HepG2 (cell line): ENCODE results near the gene TPRG1L. TPM values are rescaled to one million over a fixed set of nuclear protein-coding genes. Genes with fewer than 3 reads are reported as not detected.

Experiments used
- FOXA1 ChIP-seq, 2 experiments: fragments of 450-650 bp in 1 of 2; sonication (generic) in 1 of 2; formaldehyde crosslinking in 1 of 2; IDR thresholded peaks; 2 replicates each; pipeline versions ENCODE4 v1.4.0 to v1.6.1; 2016 to 2020; ENCODE audit warnings: missing genetic modification reagents in 1 of 2
- HNF4G ChIP-seq, 2 experiments: sonication (generic) in 1 of 2; formaldehyde crosslinking in 1 of 2; IDR thresholded peaks; 2 replicates each; pipeline versions ENCODE4 v1.4.0 to v1.6.1; 2011 to 2020; ENCODE audit warnings: borderline replicate concordance in 2 of 2, low read depth in 2 of 2, mild to moderate bottlenecking in 2 of 2, low read length in 1 of 2, missing genetic modification reagents in 1 of 2, moderate library complexity in 1 of 2
- HNRNPK ChIP-seq: fragments of 200-400 bp; formaldehyde crosslinking; IDR thresholded peaks from 2 replicates; pipeline ENCODE4 v1.6.1; 2018; ENCODE audit warnings: low read length, low read depth, moderate library complexity, mild to moderate bottlenecking; ENCODE audit not compliant: poor library complexity, severe bottlenecking
- HOXA3 ChIP-seq: sonication (generic); formaldehyde crosslinking; IDR thresholded peaks from 2 replicates; pipeline ENCODE4 v1.5.0; 2020; ENCODE audit warnings: missing genetic modification reagents
- MAF1 ChIP-seq: sonication (generic); formaldehyde crosslinking; IDR thresholded peaks from 2 replicates; pipeline ENCODE4 v1.5.0; 2020; ENCODE audit warnings: missing genetic modification reagents, borderline replicate concordance
- MXD3 ChIP-seq: IDR thresholded peaks from 2 replicates; pipeline ENCODE4 v1.6.1; 2016; ENCODE audit warnings: mild to moderate bottlenecking, missing biosample characterization, missing genetic modification reagents
- NR1H2 ChIP-seq: sonication (generic); formaldehyde crosslinking; IDR thresholded peaks from 2 replicates; pipeline ENCODE4 v1.8.1; 2022; ENCODE audit warnings: low read depth, missing genetic modification reagents, borderline replicate concordance
- PATZ1 ChIP-seq: sonication (generic); formaldehyde crosslinking; IDR thresholded peaks from 2 replicates; pipeline ENCODE4 v1.4.0; 2020; ENCODE audit warnings: missing genetic modification reagents
- POLR2G ChIP-seq: fragments of 200-400 bp; formaldehyde crosslinking; IDR thresholded peaks from 2 replicates; pipeline ENCODE4 v1.6.1; 2018; ENCODE audit warnings: mild to moderate bottlenecking, low read depth, low read length, moderate library complexity
- PRDM15 ChIP-seq: sonication (generic); formaldehyde crosslinking; IDR thresholded peaks from 2 replicates; pipeline ENCODE4 v1.4.0; 2020; ENCODE audit warnings: missing genetic modification reagents
- RFX3 ChIP-seq: IDR thresholded peaks from 2 replicates; pipeline ENCODE4 v1.6.1; 2016; ENCODE audit warnings: missing biosample characterization, missing genetic modification reagents
- SRSF9 ChIP-seq: fragments of 200-400 bp; formaldehyde crosslinking; IDR thresholded peaks from 2 replicates; pipeline ENCODE4 v1.6.1; 2018; ENCODE audit warnings: borderline replicate concordance, mild to moderate bottlenecking, low read depth, low read length; ENCODE audit not compliant: insufficient read depth, poor library complexity, severe bottlenecking
- THRA ChIP-seq: sonication (generic); formaldehyde crosslinking; IDR thresholded peaks from 2 replicates; pipeline ENCODE4 v1.4.0; 2020; ENCODE audit warnings: missing genetic modification reagents, borderline replicate concordance
- ZNF251 ChIP-seq: sonication (generic); formaldehyde crosslinking; IDR thresholded peaks from 2 replicates; pipeline ENCODE4 v1.9.0; 2021; ENCODE audit warnings: mild to moderate bottlenecking, missing genetic modification reagents
- ZNF263 ChIP-seq: sonication (generic); formaldehyde crosslinking; IDR thresholded peaks from 2 replicates; pipeline ENCODE4 v1.4.0; 2020; ENCODE audit warnings: missing genetic modification reagents
- ZNF275 ChIP-seq: sonication (generic); formaldehyde crosslinking; IDR thresholded peaks from 2 replicates; pipeline ENCODE4 v1.8.0; 2022; ENCODE audit warnings: missing genetic modification reagents, mild to moderate bottlenecking, inconsistent platforms, borderline replicate concordance
- ZNF576 ChIP-seq: sonication (generic); formaldehyde crosslinking; IDR thresholded peaks from 2 replicates; pipeline ENCODE4 v1.4.0; 2020; ENCODE audit warnings: mild to moderate bottlenecking, missing genetic modification reagents
- ZNF674 ChIP-seq: sonication (generic); formaldehyde crosslinking; IDR thresholded peaks from 2 replicates; pipeline ENCODE4 v1.5.0; 2020; ENCODE audit warnings: low read depth, mild to moderate bottlenecking, missing genetic modification reagents
- polyA plus RNA-seq, 8 experiments: library from polyadenylated mRNA; depleted of rRNA in 3 of 8; stranded (reverse) in 7 of 8; unstranded in 1 of 8; fragments of >200 nt; fragmentation: Illumina TruSeq in 4 of 8; extraction: Trizol in 4 of 8; gene quantifications; 2 replicates each; pipeline versions ENCODE4 v1.2.1 to v1.2.3, GENCODE V29; 2011 to 2016; ENCODE audit warnings: low read depth in 4 of 8, missing spikeins in 1 of 8, mixed read lengths in 1 of 8; ENCODE audit not compliant: insufficient read depth in 1 of 8
- total RNA-seq, 5 experiments: library from RNA; depleted of rRNA; stranded (reverse); fragments of >200 nt; fragmentation: Illumina TruSeq; extraction: Trizol; gene quantifications; 2 replicates each; pipeline ENCODE4 v1.2.3, GENCODE V29; 2016; ENCODE audit warnings: low read depth in 1 of 5

Gene TPRG1L
- total and polyA plus RNA-seq, 2 of the 13 experiments (the other 11 are each of a cell fraction or from before 2014, with no cell fraction given) = 21.3 to 37.4 TPM

- TF ChIP-seq MXD3 (CRISPR knock-in tag) (peak; percentile 80), PRDM15 (CRISPR knock-in tag) (peak; percentile 67), NR1H2 (CRISPR knock-in tag) (no peak), POLR2G (no peak), THRA (peak; percentile 67; the same call in 1 of the 2 replicates), ZNF251 (CRISPR knock-in tag) (no peak), HOXA3 (CRISPR knock-in tag) (peak; percentile 77), ZNF263 (peak; percentile 57; the same call in 1 of the 2 replicates), HNRNPK (peak; percentile 71), PATZ1 (CRISPR knock-in tag) (peak; percentile 62), ZNF275 (CRISPR knock-in tag) (no peak), MAF1 (0 out of 2 replicates have a peak, but pooled peaks have one; percentile 72), ZNF576 (CRISPR knock-in tag) (peak; percentile 60; the same call in 1 of the 2 replicates), RFX3 (CRISPR knock-in tag) (peak; percentile 92), SRSF9 (no peak), FOXA1 (IDR thresholded peaks at IDR 0.05) (no peak), FOXA1 (CRISPR knock-in tag; IDR thresholded peaks at IDR 0.05) (peak; percentile 42; the same call in 1 of the 2 replicates), HNF4G (IDR thresholded peaks at IDR 0.05; ENCODE audit: borderline replicate concordance, low read depth, low read length) (peak; percentile 29; the same call in 1 of the 2 replicates), HNF4G (CRISPR knock-in tag; IDR thresholded peaks at IDR 0.05; ENCODE audit: borderline replicate concordance, low read depth) (no peak), ZNF674 (CRISPR knock-in tag) (no peak)
Observed at GRCh38 chr1:3668585-3669300, 43.9 kb downstream of the TPRG1L start (continued).
